Fibroblast of skin of left quadriceps (primary cell): Measurements from ENCODE around the gene ZDHHC4.

ENCODE experiments used
- DNase-seq, 2 experiments: peaks; one replicate each; pipeline ENCODE4 v3.0.0-alpha.2; 2013; ENCODE audit warnings: low read depth in 2 of 2

The ZDHHC4 gene

DNA sequence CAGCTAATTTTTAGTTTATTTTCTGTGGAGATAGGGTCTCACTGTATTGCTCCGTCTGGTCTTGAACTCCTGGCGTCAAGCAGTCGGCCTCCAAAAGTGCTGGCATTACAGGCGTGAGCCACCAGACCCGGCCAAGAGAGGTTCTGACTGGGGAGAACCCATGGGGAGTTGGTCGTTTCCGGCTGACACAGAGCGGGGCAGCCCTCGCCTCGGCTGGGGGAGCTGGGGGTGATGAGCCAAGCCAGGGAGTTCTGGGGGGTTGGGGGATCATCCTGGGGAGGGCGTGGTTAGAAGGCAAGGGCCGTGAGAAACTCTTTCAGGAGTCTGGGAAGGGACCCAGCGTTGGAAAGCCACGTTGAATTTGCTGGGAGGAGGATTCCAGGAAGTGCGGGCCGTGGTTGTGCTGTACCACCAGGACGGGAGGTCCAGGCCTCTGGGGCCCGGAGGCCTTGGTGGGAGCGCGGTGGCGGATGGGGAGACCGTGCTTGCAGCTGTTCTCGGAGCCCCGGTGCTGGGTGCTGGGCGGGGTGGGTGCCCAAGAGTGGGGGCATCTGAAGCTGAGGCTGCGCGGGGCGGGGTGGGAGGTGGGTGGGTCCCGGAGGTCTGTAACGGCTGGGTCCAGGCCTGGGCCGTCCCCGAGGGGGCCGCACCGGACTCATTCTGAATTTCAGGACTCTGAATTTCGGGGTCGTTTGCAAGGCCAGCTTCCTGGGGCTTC is 29.8 kb downstream of the ZDHHC4 start:
- DNase-seq: no peak

DNA sequence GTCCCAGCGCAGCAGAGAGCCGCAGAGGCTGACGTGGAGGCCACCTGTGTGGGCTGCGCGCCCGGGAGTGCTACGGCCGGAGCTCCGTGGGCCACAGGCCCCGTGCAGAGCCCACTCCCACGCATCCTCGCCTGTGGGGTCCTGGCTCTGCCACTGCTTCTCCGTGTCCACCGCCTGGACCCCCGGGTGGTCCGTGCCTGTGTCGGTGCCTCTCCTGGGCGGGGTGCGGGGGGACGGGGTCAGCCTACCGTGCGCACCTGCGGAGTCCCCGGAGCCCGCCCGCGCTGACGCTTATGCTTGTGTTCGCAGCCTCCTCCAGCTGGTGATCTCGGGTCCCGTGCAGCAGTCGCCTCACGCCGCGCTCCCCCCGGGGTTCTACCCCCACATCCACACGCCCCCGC is 30.4 kb downstream of the ZDHHC4 start:
- DNase-seq: no peak

DNA sequence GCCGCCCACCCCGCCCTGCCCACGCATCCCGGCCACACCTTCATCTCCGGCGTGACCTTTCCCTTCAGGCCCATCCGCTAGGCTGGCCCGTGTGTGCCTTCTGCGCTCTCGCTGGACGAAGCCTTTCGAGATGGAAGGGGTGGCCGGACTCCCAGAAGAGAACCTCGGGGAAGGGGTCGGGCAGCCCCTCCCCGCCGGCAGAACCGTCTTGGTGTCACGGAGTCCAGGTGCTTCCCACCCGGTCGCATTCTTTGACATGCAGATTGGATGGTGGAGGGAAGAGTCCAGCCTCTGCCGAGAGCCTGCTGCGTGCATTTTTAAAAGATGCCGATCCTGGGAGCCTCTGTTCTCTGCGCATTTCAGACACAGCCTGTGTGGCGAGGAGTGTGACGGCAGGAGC is 30.8 kb downstream of the ZDHHC4 start:
- DNase-seq: no peak

DNA sequence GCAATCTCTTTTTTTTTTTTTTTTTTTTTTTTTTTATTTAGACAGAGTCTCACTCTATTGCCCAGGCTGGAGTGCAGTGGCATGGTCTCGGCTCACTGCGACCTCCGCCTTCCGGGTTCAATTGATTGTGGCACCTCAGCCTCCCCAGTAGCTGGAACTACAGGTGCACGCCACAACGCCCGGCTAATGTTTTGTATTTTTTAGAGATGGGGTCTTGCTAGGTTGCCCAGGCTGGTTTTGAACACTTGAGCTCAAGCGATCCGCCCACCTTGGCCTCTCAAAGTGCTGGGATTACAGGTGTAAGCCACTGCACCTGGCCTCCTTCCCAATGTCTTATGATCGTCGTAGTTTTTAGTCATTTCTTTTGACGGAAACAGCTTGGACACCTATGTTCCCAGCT is 31.5 kb downstream of the ZDHHC4 start:
- DNase-seq: no peak

DNA sequence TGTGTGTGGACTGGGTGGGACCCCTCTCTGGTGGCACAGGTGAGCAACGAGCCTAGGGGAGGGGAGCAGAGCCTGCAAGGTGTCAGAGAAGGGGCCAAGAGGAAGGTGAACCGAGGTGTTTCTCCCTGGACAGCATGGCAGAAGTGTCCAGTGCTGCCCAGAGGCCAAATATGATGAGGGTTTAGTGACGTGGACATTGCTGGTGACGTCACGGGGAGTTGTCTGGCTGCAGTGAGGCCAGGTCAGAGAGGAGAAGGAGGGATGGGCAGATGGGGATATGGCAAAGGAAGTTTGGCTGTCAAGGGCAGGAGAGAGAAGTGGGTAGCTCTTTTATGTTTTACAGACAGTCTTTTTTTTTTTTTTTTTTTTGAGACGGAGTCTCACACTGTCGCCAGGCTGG is 35.6 kb downstream of the ZDHHC4 start:
- DNase-seq: no peak

DNA sequence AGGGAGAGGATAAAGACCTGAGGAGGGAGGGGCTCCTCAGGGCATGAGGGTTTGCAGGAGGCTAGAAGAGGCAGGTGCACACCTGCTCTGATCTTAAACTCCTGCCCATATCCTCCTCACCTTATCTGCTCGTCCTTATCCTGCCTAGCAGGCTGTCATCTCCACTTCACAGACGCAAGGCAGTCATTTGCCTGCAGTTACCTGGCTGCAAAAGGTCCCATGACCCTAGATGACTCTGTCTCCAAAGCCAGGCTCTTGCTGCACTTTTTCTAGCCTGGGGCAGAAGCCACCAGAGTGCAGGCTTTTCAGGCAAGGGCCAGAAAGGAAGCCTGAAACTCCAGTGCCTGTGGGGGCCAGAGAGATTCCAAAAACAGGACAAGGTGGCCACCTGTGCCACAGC is 36.5 kb downstream of the ZDHHC4 start:
- DNase-seq: no peak

DNA sequence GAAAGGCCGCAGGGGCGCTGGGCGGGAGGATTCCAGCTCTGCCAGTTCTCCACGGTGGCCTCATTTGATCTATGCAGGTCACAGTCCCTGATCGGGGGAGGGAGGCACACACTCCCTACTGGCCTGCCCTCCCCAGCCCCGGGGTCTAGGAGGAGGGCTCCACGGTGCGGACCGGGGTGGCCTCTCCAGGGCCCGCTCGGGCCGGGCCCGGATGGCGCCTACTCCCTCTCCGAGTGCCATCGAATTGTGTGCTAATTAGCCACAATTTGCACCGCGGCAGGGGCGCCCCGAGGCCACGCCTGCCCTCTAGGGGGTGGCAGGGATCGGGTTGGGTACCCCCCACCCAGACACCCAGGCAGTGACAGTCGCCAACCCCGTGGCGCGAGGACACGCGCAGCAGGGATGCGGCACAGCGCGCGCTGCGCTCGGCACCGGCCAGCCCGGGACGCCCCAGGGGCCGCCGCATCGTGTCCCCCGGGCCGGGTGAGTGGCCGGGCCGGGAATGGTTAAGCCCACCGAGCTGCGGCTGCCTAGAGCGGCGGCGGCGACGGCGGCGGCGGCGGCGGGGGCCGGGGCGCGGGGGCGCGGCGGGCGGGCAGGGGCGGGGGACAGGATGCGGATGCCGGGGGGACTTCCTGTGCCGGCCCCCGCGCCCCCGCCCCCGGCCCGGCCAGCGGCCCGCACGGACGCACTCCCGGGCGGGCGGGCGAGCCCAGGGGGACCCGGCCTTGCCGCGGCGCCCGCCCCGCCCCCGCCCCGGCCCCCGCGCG is 37.9 kb downstream of the ZDHHC4 start, which contains the start of gene ZNF853:
Gene ZNF853, plus strand, starts transcription at position 658 of the 770 bp plus-strand sequence. CDS start 565 bp downstream, outside the sequence.
- DNase-seq: no peak

DNA sequence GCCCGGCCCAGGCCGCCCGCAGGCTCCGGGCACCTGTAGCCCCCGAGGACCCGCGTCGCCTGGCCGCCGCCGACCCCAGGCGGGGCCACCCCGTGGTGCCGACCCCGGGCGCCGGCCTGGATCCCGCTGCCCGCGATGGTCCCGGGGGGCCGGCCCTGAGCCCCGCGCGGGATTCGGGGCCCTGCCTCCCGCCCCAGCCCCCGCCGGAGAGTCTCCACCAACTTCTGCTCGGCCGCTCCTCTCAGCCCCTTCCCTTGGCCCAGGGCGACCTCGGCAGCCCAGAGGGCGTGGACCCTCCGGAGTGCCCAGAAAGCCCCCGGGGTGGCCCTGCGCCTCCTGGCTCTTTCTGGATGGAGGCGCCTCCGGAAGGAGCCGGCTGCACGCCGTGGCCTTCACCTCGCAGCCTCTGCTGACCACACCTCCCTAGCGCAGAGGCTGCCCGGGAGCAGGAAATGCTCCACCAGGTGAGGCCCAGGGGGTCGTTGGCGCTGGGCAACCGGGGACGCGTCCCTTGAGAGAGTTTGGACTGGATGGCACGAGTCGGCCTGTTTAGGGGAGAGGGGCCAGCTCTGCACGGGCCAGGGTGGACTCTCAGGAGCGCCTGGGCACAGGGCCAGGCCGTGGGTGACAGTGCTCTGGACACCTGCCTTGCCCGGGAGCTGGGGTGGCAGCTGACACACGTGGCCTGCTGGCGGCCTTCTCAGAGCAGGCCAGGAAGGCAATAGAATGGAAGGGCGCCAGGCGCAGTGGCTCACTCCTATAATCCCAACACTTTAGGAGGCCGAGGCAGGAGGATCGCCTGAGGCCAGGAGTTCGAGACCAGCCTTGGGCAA is 38.7 kb downstream of the ZDHHC4 start:
- no peak for DNase-seq

DNA sequence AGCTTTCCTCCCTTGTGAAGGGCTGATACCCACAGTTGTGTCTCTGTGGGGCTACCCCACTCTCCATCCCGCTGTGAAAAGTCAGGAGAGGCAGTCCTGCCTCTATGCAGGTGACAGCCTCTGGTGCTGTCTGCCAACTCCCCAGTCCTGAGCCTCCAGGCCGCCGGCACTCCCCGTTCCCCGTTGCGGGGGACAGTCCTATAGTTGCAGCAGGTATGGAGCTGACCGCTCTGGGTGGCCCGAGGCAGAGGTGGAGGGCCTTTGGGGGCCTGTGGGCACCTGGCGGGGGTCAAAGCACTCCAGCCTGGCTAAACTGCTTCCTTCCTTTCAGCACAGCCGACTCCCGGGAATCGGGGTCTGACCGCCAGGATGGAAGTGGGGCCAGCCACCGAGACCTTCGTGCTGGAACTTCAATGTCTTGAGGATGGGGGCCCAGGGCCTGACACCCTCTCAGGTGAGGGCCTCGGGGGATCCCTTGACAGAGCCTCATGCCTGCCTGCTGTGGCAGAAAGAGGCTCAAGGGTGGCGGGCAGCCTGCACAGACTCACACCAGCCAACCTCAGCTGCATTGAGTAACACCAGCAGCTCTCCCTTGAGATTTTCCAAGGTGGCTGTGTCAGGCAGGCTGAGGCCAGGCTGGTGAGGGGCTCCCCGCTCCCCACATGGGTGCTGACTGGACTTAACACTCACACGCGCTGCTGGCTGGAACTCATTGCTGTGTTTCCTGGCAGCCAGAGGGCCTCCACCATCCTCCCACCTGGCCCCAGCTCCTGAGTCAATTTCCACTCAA is 39.8 kb downstream of the ZDHHC4 start:
- DNase-seq: no peak

DNA sequence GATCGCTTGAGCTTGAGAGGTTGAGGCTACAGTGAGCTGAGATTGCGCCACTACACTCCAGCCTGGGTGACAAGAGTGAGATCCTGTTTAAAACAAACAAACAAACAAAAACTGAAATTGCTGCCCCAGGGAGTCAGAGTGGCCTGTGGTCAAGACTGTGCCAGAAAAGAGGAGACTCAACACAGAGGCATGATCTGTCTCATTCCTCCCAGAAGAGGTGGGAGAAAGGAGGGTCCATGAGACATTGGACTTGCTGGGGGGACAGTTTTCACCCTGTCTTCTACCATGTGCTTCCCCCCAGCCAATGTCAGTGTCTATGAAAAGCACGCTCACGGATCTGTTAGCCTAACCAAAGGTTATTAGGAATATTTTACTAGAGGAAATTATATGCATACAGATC is 41.4 kb downstream of the ZDHHC4 start:
- no peak for DNase-seq

DNA sequence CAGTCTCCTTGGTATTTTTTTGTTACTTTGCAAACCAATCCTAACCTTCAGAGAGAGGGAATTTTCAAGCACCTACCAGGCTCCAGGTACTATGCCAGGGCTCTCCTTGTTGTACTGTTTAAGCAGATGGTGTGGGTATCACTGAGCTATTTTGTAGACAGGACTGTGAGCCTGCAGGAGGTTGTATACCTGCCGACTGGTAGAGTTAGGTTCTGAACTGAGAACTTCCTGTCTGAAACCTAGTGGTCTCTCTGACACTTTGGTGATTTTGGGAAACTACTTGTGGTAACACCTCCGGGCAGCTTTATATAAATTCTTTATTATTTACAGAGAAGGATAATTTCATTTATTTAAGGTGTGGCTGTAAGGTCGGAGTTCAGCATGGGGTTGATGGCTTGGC is 42.7 kb downstream of the ZDHHC4 start:
- DNase-seq: no peak

DNA sequence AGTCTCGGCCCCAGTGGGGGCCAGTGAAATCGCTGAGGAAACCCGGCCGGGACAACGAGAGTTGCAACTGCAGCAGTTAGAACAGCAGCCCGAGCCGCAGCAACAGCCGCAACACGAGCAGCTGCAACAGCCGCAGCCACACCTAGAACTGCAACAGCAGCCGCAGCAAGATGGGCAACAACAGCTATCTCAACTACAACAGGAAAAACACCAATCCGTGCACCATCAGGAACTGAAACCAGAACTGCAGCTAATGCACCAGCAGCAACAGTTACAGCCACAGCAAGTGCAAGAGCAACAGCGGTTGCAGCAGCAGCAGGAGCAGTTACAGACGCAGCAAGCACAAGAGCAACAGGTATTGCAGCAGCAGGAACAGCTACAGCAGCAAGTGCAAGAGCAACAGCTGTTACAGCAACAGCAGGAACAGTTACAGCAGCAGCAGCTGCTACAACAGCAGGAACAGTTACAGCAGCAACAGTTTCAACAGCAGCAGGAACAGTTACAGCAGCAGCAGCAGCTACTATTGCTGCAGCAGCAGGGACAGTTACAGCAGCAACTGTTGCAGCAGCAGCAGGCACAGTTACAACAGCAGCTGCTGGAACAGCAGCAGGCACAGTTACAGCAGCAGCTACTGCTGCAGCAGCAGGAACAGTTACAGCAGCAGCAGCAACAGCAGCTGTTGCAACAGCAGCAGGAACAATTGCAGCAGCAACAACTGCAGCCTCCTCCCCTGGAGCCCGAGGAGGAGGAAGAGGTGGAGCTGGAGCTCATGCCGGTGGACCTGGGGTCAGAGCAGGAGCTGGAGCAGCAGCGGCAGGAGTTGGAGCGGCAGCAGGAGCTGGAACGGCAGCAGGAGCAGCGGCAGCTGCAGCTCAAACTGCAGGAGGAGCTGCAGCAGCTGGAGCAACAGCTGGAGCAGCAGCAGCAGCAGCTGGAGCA is 44.2 kb downstream of the ZDHHC4 start:
- DNase-seq: no peak

DNA sequence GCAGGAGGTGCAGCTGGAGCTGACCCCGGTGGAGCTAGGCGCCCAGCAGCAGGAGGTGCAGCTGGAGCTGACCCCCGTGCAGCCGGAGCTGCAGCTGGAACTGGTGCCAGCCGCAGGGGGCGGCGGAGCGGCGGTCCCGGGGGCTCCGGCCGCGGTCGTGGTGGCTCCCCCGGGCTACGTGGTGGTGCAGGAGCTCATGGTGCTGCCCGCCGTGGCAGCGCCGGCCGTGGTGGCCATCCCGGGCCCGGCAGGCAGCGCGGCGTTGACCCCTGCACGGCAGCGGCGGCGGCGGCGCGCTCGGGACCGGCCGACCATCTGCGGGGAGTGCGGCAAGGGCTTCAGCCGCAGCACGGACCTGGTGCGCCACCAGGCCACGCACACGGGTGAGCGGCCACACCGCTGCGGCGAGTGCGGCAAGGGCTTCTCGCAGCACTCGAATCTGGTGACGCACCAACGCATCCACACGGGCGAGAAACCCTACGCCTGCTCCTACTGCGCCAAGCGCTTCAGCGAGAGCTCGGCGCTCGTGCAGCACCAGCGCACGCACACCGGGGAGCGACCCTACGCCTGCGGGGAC is 45.0 kb downstream of the ZDHHC4 start:
- DNase-seq: no peak

DNA sequence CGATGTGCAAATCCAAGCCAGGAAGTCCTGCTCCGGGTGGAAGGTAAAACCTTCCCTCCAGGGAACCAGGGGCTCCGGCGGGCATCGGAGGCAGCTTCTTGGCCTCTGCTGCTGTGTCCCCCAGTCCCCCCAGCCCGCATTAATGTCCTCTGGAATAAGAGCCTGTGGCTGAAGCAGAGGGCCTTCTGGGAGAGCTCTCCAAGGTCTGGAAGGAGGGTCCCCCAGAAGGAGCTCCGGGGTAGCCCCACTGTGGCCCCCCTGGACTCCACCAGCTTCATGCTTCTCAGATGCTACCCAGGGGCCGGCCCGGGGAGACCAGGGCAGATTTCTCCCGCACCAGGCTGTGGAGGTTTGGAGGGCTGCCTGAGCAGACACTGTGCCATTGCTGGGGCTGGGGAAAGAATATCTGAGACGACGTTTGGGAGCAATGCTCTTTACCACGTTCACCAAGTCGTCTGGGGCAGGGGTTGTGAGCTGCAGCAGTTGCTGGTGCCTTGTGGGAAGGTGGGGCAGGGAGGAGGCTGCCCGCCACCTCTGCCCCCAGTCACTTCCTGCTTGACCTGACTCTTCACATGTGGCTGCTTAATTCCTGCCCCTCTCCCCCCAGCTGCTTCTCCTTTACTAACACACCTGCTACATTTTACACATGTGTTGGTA is 46.5 kb downstream of the ZDHHC4 start:
- DNase-seq: no peak

DNA sequence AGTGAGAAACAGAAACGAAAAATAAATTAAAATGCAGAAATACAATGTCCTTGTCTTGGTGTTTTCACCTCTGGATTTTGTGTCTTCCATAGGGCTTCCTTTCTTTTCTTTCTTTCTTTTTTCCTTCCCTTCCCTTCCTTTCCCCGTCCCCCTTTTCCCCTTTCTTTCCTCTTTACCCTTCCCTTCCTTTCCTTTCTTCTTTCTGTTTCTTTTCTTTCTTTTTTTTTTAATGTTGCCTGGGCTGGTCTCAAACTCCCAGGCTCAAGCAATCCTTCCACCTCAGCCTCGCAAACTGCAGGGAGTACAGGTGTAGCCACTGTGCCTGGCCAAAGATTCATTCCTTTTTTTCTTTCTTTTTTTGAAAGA is 47.0 kb downstream of the ZDHHC4 start:
- DNase-seq: no peak

DNA sequence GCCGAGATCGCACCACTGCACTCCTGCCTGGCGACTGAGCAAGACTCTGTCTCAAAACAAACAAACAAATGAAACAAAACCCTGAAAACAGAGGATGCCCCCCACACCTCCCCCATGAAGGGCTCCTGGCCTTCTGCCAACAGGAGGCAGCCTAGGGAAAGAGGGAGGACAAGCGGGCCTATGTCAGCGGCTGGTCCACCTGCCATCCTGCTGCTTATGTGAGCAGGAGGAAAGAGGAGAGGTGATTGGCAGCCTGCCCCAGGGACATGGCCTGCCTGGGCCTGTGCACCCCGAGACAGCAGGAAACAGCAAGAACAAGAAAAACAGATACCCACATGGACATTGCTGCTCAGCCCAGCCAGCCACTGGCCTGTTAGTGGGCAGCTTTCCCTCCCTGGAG is 50.8 kb downstream of the ZDHHC4 start:
- DNase-seq: no peak

DNA sequence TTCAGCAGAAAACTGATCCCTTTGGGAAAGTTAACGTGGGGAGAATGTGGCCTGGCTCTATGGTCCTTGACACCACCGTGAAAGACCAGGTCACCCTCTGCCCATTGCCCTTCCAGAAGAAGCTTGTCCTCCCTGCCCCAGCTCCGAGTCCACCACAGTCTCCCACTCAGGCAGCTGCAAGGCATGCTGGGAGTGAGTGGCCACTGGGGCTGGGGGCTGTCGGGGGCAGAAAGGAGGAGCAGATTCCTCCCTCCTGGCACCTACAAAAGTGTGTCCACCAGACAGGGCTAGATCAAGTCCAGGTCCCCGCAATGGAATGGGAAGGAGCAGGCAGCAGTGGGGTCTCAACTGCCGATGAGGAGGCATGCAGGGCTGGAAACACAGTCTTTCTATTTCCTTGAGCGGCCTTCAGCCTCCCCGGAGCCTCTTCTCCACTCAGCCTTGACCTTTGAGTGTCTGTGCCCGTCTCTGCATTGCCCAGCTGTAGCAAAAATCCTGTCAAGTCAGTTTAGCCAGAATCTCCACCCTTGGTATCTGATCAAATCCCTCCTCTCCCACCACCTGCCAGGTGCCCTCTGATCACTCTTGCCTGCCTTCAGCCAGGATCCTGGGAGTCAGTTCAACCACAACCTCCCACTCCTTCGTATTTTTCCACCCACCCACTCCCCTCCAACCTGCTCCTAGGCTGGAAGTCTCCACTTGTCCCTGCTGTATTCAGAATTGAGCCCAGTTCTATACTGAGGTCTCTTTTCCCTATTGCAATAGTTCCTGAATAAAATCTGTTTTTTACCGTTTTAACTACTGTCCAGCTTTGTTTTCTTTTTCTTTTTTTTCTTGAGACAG is 53.0 kb downstream of the ZDHHC4 start:
- no peak for DNase-seq

DNA sequence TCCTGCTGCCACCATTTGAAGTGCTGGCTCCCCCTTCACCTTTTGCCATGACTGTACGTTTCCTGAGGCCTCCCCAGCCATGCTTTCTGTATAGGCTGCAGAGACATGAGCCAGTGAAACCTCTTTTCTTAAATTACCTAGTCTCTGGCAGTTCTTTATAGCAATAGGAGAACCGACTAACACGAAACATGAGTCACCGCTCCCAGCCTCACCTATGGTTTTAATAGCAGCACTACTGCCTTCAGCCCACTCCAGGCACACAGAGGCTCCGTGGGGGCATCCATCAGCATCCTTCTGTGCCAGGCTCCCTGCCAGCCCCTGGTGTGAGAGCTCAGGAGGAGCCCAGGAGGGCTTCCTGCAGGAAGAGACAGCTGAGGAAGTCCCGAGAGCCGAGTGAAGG is 54.4 kb downstream of the ZDHHC4 start:
- no peak for DNase-seq

DNA sequence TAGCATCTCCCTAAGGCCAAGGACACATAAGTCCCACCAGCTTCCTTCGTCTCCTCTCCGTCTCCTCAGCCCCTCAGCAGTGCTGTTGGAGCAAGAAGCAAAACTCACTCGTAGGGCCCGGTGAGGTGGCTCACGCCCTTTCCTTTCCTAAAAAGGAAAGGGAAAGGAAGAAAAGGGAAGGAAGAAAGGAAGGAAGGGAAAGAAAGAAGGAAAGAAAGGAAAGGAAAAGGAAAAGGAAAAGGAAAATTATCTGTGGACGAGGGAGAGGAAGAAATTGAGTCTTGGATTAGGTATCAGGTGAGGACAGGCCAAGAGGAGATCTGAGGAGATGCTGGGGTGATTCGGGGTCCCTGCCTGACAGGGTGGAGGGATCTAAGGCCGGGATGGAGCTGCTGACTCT is 56.8 kb downstream of the ZDHHC4 start:
- no peak for DNase-seq
